OCI-LY1 (cell line): ENCODE data around the gene FAM20C.

Experiments
- CTCF ChIP-seq: fragments of 200-600 bp; sonication (generic), shearing (Covaris generic); IDR thresholded peaks from 2 replicates; pipeline ENCODE4 v1.5.1; 2017; ENCODE audit warnings: mild to moderate bottlenecking, antibody characterized with exemption, low read length, moderate library complexity, mixed read lengths
- EZH2 ChIP-seq: fragments of 200-600 bp; sonication (generic), shearing (Covaris generic); IDR thresholded peaks from 2 replicates; pipeline ENCODE4 v1.8.0; 2017; ENCODE audit warnings: borderline replicate concordance, mixed run types, mild to moderate bottlenecking, antibody characterized with exemption, low read length, moderate library complexity, mixed read lengths

- TF ChIP-seq CTCF (no peak), EZH2 (no peak)
Observed at GRCh38 chr7:240146-240676, 47.8 kb downstream of the FAM20C start.
